ENCODE data around the gene BCKDK.

DNA sequence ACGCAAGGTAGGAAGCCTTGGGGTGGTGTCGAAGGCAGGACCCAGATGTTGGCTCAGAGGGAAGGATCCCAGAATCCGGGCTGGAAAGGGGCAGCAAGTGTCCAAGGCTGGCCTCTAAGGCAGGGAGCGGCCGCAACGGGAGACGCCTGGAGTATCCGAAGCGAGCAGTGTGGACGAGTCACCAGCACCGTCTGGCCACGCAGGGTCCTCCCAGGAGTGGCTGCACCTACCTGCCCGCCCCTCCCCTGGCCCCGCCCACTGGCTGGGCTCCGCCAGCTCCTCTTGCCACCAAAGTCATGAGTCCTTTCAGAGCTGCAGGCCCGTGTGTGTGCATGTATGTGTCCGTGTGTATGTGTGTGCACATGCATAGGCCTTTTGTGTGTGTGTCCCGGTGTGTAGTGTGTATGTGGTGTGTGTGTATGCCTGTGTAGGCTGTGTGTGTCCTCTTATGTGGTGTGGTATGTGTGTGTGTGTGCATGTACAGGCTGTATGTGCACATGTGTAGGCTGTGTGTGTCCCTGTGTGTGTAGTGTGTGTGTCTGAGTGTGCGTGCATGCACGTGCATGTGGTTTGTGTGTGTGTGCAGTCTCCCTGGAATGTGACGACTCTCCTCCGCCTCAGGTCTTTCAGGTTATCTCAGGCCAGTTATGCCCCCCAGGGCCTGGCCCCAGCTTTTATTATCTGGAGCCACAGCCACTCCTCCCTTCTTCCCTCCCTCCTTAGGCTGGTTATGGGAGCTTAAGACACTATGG, 27.5 kb downstream of the BCKDK start, which contains the start of gene PRSS8:
- TF ChIP-seq, protein P1, sequence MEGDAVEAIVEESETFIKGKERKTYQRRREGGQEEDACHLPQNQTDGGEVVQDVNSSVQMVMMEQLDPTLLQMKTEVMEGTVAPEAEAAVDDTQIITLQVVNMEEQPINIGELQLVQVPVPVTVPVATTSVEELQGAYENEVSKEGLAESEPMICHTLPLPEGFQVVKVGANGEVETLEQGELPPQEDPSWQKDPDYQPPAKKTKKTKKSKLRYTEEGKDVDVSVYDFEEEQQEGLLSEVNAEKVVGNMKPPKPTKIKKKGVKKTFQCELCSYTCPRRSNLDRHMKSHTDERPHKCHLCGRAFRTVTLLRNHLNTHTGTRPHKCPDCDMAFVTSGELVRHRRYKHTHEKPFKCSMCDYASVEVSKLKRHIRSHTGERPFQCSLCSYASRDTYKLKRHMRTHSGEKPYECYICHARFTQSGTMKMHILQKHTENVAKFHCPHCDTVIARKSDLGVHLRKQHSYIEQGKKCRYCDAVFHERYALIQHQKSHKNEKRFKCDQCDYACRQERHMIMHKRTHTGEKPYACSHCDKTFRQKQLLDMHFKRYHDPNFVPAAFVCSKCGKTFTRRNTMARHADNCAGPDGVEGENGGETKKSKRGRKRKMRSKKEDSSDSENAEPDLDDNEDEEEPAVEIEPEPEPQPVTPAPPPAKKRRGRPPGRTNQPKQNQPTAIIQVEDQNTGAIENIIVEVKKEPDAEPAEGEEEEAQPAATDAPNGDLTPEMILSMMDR (IDR thresholded peaks at IDR 0.05; ENCODE audit: low read depth, low read length, poor library complexity, severe bottlenecking) = no peak
- no peak for TF ChIP-seq EZH2phosphoT487 (IDR thresholded peaks at IDR 0.05; ENCODE audit: borderline replicate concordance, low read length)
